Stomach smooth muscle (tissue), 2 donors: ENCODE results near the gene B3GALT5.
"Not testable (repeated sequence)": the region's sequence is repeated elsewhere in the genome, so short reads cannot be mapped to it uniquely, and the experiment has no call there.

Experiments used
- H3K27ac ChIP-seq: one replicate; pipeline ENCODE4 v1.7.0; 2013; ENCODE audit warnings: mild to moderate bottlenecking, low read length, inconsistent platforms
- H3K27me3 ChIP-seq, 2 donors: one replicate each; pipeline ENCODE4 v1.7.0; 2013; ENCODE audit warnings: low read length in 2 of 2; ENCODE audit not compliant: insufficient read depth in 2 of 2, control insufficient read depth in 1 of 2
- H3K36me3 ChIP-seq, 2 donors: one replicate each; pipeline ENCODE4 v1.7.0; 2013; ENCODE audit warnings: low read length in 2 of 2; ENCODE audit not compliant: control insufficient read depth in 2 of 2, insufficient read depth in 2 of 2
- H3K4me1 ChIP-seq: one replicate; pipeline ENCODE4 v1.7.0; 2013; ENCODE audit warnings: low read length; ENCODE audit not compliant: control insufficient read depth, insufficient read depth
- H3K4me3 ChIP-seq, 2 donors: one replicate each; pipeline ENCODE4 v1.7.0; 2013; ENCODE audit warnings: low read length in 2 of 2
- H3K9ac ChIP-seq, 2 donors: one replicate each; pipeline ENCODE4 v1.7.0; 2013; ENCODE audit warnings: low read length in 2 of 2, mild to moderate bottlenecking in 1 of 2
- H3K9me3 ChIP-seq, 2 donors: one replicate each; pipeline ENCODE4 v1.7.0; 2013; ENCODE audit warnings: low read length in 2 of 2; ENCODE audit not compliant: control insufficient read depth in 2 of 2
- donor health status: healthy.
- donor health status: Pancreatic carcinoma.

The B3GALT5 gene

GRCh38 chr21:39675993-39676661 lies 63.4 kb downstream of the B3GALT5 start:
- H3K9me3 ChIP-seq: peaks cover 0 to 4% of the 10 kb centered on the region in 2 donors
- peak overlapping the region in 1 of 2 donors; percentile 35 for H3K9ac ChIP-seq
- peaks cover 16% of the 10 kb centered on the region for H3K4me1 ChIP-seq
- peak overlapping the region; percentile 75 for H3K27ac ChIP-seq
- H3K4me3 ChIP-seq: peak overlapping the region in 1 of 2 donors; percentile 58
- H3K36me3 ChIP-seq: no peaks in the 10 kb centered on the region
- no peaks in the 10 kb centered on the region for H3K27me3 ChIP-seq

DNA sequence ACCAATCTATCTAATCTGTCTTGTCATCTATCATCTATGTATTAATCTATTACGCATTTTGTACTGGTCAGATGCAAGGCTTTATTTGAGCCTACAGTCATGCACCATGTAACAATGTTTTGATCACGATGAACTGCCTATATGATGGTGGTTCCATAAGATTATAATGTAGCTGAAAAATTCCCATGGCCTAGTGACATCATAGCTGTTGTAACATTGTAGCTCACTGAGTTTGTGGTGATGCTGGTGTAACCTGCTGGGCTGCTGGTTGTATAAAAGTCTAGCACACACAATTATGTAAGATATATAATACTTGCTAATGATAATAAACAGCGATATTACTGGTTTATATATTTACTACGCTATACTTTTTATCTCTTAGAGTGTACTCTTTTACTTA lies 67.5 kb downstream of the B3GALT5 start:
- no peak overlapping the region for H3K4me3 ChIP-seq
- no peaks in the 10 kb centered on the region for H3K36me3 ChIP-seq
- no peak overlapping the region for H3K27ac ChIP-seq
- peaks cover 14% of the 10 kb centered on the region for H3K4me1 ChIP-seq
- no peak overlapping the region for H3K9ac ChIP-seq
- H3K9me3 ChIP-seq: peaks cover 0 to 4% of the 10 kb centered on the region in 2 donors
- no peaks in the 10 kb centered on the region for H3K27me3 ChIP-seq

GRCh38 chr21:39681257-39681656 lies 68.5 kb downstream of the B3GALT5 start:
- Histone ChIP-seq H3K4me1 (peaks cover 4% of the 10 kb centered on the region), H3K4me3 (no peak overlapping the region), H3K9ac (no peak overlapping the region), H3K9me3 (peaks cover 0 to 4% of the 10 kb centered on the region in 2 donors), H3K36me3 (no peaks in the 10 kb centered on the region), H3K27ac (no peak overlapping the region), H3K27me3 (no peaks in the 10 kb centered on the region)

- H3K4me3 ChIP-seq: no peak overlapping the region
- no peak overlapping the region for H3K9ac ChIP-seq
- H3K27me3 ChIP-seq: no peaks in the 10 kb centered on the region
- H3K36me3 ChIP-seq: no peaks in the 10 kb centered on the region
- H3K9me3 ChIP-seq: peaks cover 0 to 4% of the 10 kb centered on the region in 2 donors
- H3K4me1 ChIP-seq: no peaks in the 10 kb centered on the region
- H3K27ac ChIP-seq: no peak overlapping the region
Observed at GRCh38 chr21:39681845-39682244, 69.1 kb downstream of the B3GALT5 start.

GRCh38 chr21:39685236-39685635 lies 72.5 kb downstream of the B3GALT5 start:
- no peak overlapping the region for H3K9ac ChIP-seq
- H3K4me3 ChIP-seq: no peak overlapping the region
- no peaks in the 10 kb centered on the region for H3K36me3 ChIP-seq
- H3K27ac ChIP-seq: no peak overlapping the region
- no peaks in the 10 kb centered on the region for H3K27me3 ChIP-seq
- no peaks in the 10 kb centered on the region for H3K4me1 ChIP-seq
- H3K9me3 ChIP-seq: no peaks in the 10 kb centered on the region

GRCh38 chr21:39685991-39686390 lies 73.3 kb downstream of the B3GALT5 start:
- Histone ChIP-seq H3K4me1 (no peaks in the 10 kb centered on the region), H3K4me3 (no peak overlapping the region), H3K9ac (no peak overlapping the region), H3K27ac (no peak overlapping the region), H3K36me3 (no peaks in the 10 kb centered on the region), H3K27me3 (no peaks in the 10 kb centered on the region), H3K9me3 (no peaks in the 10 kb centered on the region)

- Histone ChIP-seq H3K9ac (no peak overlapping the region), H3K27me3 (no peaks in the 10 kb centered on the region), H3K4me1 (no peaks in the 10 kb centered on the region), H3K27ac (no peak overlapping the region), H3K36me3 (no peaks in the 10 kb centered on the region), H3K4me3 (no peak overlapping the region), H3K9me3 (no peaks in the 10 kb centered on the region)
Observed at GRCh38 chr21:39686646-39687468, 74.1 kb downstream of the B3GALT5 start.

DNA sequence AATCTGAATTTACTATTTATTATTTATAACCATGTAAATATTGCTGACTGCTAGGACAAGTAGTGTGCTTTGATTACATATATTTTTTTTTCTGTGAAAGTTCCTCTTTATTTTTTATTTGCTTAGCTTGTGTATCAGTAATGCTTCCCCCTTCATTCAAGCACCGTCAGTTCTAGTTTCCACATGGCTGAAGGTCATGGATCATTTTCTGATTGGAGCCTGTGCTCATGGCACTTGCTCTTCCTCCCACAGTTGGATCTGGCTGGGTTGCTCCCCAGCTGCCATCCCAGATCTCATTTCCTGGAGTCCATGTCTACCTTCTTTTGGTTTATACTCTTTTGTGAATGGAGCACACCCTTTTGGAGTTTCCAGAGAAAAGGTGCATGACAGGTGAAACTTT lies 75.3 kb downstream of the B3GALT5 start:
- H3K4me1 ChIP-seq: no peaks in the 10 kb centered on the region
- no peak overlapping the region for H3K9ac ChIP-seq
- no peaks in the 10 kb centered on the region for H3K9me3 ChIP-seq
- no peaks in the 10 kb centered on the region for H3K27me3 ChIP-seq
- no peaks in the 10 kb centered on the region for H3K36me3 ChIP-seq
- H3K27ac ChIP-seq: no peak overlapping the region
- H3K4me3 ChIP-seq: no peak overlapping the region

DNA sequence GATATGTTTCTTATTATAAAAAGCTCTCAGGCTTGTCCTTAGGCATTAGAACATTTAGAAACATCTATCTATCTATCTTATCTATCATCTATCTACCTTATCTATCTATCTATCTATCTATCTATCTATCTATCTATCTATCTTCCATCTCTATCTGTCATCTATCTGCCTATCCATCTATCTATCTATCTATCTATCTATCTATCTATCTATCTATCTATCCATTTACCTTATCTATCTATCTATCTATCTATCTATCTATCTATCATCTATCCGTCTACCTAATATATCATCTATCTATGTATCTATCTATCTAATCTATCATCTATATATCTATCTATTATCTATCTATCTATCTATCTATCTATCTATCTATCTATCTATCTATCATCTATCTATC lies 77.1 kb downstream of the B3GALT5 start:
- H3K9ac ChIP-seq, H3K27ac ChIP-seq, H3K27me3 ChIP-seq, H3K4me1 ChIP-seq, H3K9me3 ChIP-seq, H3K4me3 ChIP-seq, H3K36me3 ChIP-seq: not testable (repeated sequence)

GRCh38 chr21:39690454-39690853 lies 77.7 kb downstream of the B3GALT5 start:
- no peak overlapping the region for H3K4me3 ChIP-seq
- no peaks in the 10 kb centered on the region for H3K4me1 ChIP-seq
- no peaks in the 10 kb centered on the region for H3K9me3 ChIP-seq
- H3K9ac ChIP-seq: no peak overlapping the region
- no peaks in the 10 kb centered on the region for H3K27me3 ChIP-seq
- H3K27ac ChIP-seq: no peak overlapping the region
- no peaks in the 10 kb centered on the region for H3K36me3 ChIP-seq

DNA sequence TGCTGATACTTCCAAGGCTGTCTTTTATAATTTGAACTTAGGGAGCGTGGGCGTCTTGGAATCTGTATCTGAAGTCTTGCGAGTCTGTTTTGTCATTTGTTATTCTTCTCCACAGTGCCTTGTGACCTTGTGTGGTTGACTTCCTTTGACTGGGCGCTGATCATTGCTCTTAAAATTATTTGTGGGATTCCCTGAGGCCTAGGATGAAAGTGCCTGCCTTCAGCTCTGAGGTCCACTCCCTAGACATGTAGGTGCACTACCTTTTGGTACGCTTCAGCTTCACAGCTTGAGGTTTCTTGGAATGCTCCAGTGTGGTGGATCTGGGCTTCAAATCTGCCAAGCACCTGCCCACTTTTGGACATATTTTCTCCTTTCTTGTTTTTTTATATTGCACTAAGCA lies 82.0 kb downstream of the B3GALT5 start:
- Histone ChIP-seq H3K27ac (no peak overlapping the region), H3K36me3 (no peaks in the 10 kb centered on the region), H3K9ac (no peak overlapping the region), H3K27me3 (no peaks in the 10 kb centered on the region), H3K9me3 (no peaks in the 10 kb centered on the region), H3K4me3 (no peak overlapping the region), H3K4me1 (no peaks in the 10 kb centered on the region)
